ENCODE measurements around the gene PTPN7. TPM values are rescaled to one million over a fixed set of nuclear protein-coding genes. Genes with fewer than 3 reads are reported as not detected.
A peak's percentile ranks its signal among the peaks of the same experiment; 100 is the strongest.
"Not testable (repeated sequence)": the region's sequence is repeated elsewhere in the genome, so short reads cannot be mapped to it uniquely, and the experiment has no call there.

Gene PTPN7
- total RNA-seq, 1 donor from 2014 or later, result 0.29 TPM

DNA sequence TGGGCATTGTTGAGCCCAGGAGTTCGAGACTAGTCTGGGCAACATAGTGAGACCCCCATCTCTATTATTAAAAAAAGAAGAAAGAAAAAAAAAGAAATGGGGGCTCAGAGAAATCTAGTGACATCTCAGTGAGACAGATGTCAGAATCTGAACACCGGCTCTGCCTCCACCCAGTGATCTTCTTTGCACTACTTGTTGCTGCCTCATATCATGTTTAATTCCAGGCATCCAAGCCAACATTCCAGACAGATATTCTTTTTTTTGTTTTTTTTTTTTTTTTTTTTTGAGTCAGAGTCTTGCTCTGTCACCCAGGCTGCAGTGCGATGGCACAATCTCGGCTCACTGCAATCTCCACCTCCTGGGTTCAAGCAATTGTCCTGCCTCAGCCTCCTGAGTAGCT, 10.8 kb downstream of the PTPN7 start:
- no peak for TF ChIP-seq CTCF (conservative IDR thresholded peaks at IDR 0.05)
- Mint-ChIP-seq H3K27me3 (peaks cover 3% of the 10 kb centered on the region), H3K36me3 (no peaks in the 10 kb centered on the region), H3K9me3 (no peaks in the 10 kb centered on the region), H3K4me1 (ENCODE audit: unreplicated experiment) (peaks cover 14% of the 10 kb centered on the region), H3K27ac (no peak overlapping the region), H3K4me3 (no peak overlapping the region)
- no peak for DNase-seq (ENCODE audit: extremely low spot score, unreplicated experiment)

DNA sequence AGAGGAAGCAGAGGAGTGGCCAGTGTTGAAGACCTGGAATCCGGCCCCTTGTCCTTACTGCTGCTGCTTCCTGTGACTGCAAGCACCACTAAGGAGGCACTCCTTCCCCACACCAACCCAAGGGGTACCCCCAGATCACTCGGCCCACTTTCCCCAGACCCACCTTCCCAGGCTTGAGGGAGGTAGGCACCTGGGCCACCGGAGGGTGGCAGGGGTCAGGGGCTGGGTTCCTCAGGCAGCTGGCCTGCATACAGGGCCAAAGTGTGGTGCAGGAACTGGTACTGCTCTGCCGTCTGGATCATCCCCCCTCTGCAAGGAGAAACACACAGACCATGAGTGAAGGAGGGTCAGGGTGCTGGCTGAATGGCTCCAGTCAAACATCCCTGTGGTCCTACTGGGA, 12.0 kb downstream of the PTPN7 start:
- no peak overlapping the region for H3K4me3 Mint-ChIP-seq
- no peak overlapping the region for H3K27ac Mint-ChIP-seq
- H3K36me3 Mint-ChIP-seq, result no peaks in the 10 kb centered on the region

DNA sequence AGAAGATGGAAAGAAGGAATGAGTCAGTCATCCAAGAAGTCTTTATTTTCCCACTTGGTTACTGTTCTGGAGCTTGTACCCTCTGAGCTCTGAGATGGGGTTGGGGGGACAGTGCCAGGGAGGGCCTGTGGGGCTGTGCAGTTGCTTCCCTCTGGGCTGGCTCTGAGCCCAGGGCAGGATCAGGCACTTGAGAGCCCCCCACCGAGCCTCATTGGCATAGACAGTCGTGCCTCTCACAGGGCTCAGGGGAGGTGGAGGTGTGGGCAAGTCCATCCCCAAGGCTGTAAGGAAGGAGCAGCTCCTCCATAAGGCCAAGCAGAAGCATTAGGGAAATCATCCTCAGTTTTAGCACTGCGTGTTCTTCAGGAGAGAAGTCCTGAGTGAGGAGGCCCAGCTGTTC, 13.4 kb downstream of the PTPN7 start:
- H3K27ac Mint-ChIP-seq, result no peak overlapping the region
- H3K27me3 Mint-ChIP-seq, result peaks cover 3% of the 10 kb centered on the region
- H3K4me1 Mint-ChIP-seq (ENCODE audit: unreplicated experiment), result peaks cover 24% of the 10 kb centered on the region
- no peaks in the 10 kb centered on the region for H3K9me3 Mint-ChIP-seq
- H3K4me3 Mint-ChIP-seq, result no peak overlapping the region
- no peak for TF ChIP-seq CTCF (conservative IDR thresholded peaks at IDR 0.05)
- no peaks in the 10 kb centered on the region for H3K36me3 Mint-ChIP-seq
- no peak for DNase-seq (ENCODE audit: extremely low spot score, unreplicated experiment)

More for the DNA sequence above, 12.0 kb downstream of the PTPN7 start:
- TF ChIP-seq CTCF (conservative IDR thresholded peaks at IDR 0.05), result no peak
- DNase-seq (ENCODE audit: extremely low spot score, unreplicated experiment), result no peak
- Mint-ChIP-seq H3K4me1 (ENCODE audit: unreplicated experiment) (peaks cover 16% of the 10 kb centered on the region), H3K9me3 (no peaks in the 10 kb centered on the region), H3K27me3 (peaks cover 3% of the 10 kb centered on the region)

GRCh38 chr1:202146279-202146678, 14.1 kb downstream of the PTPN7 start:
- peaks cover 3% of the 10 kb centered on the region for H3K27me3 Mint-ChIP-seq
- no peaks in the 10 kb centered on the region for H3K36me3 Mint-ChIP-seq
- H3K4me1 Mint-ChIP-seq (ENCODE audit: unreplicated experiment), result peaks cover 28% of the 10 kb centered on the region
- no peaks in the 10 kb centered on the region for H3K9me3 Mint-ChIP-seq
- DNase-seq (ENCODE audit: extremely low spot score, unreplicated experiment), result no peak
- peak overlapping the region; percentile 90 for H3K4me3 Mint-ChIP-seq
- no peak for TF ChIP-seq CTCF (conservative IDR thresholded peaks at IDR 0.05)
- no peak overlapping the region for H3K27ac Mint-ChIP-seq

DNA sequence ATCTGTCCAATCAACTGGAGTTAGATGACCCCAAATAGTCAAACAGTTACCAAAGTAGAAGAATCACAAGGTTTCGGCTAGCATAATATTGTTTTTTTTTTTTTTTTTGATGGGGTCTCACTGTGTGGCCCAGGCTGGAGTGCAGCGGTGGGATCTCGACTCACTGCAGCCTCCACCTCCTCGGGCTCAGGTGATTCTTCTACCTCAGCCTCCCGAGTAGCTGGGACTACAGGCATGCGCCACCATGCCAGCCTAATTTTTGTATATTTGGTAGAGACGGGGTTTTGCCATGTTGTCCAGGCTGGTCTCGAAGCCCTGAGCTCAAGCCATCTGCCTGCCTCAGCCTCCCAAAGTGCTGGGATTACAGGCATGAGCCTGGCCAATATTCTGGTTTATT, 14.7 kb downstream of the PTPN7 start:
- not testable (repeated sequence) for DNase-seq (ENCODE audit: extremely low spot score, unreplicated experiment); H3K36me3 Mint-ChIP-seq; H3K27ac Mint-ChIP-seq; H3K27me3 Mint-ChIP-seq; H3K9me3 Mint-ChIP-seq
- Mint-ChIP-seq H3K4me1 (ENCODE audit: unreplicated experiment) (peaks cover 23% of the 10 kb centered on the region), H3K4me3 (peak overlapping the region; percentile 90)

DNA sequence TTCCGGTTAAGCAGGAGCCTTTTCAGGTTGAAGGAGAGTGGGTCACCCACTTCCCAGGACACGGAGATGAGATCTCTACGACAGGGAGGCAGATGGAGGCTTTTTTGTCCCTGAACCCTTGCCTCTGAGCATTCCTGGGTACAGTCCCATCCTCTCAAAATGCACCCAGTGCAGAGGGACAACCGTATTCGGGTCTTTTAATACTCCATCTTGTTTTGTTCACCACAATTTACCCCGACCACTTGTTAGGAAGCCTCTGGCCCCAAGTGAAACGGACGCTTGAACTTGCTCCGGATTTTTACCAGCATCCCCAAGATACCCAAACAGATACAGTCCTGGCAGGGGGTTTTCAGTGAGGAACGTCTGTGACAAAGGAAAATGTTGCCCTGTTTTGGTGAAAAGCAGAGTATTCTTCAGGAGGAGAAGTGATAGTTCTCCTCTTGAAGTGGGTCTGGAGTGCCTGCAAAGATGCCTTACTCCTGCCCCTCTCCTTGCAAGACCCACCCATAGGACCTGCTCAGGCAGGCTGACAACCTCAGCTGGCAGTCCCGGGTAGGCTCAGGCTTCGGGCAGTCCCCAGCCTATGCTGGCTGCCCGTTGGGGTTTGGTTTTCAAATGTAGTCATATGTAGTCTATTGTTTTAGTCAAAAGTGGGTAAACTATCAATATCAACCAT, 15.2 kb downstream of the PTPN7 start:
- H3K4me3 Mint-ChIP-seq, result peak overlapping the region; percentile 90
- no peak for DNase-seq (ENCODE audit: extremely low spot score, unreplicated experiment)
- TF ChIP-seq CTCF (conservative IDR thresholded peaks at IDR 0.05), result no peak
- no peaks in the 10 kb centered on the region for H3K36me3 Mint-ChIP-seq
- H3K27ac Mint-ChIP-seq, result peak overlapping the region; percentile 90
- H3K4me1 Mint-ChIP-seq (ENCODE audit: unreplicated experiment), result peaks cover 21% of the 10 kb centered on the region
- H3K9me3 Mint-ChIP-seq, result no peaks in the 10 kb centered on the region
- peaks cover 3% of the 10 kb centered on the region for H3K27me3 Mint-ChIP-seq
